Coronary artery (tissue), 2 donors: ENCODE results near the gene SLC35E1.

ENCODE experiments used
- DNase-seq: peaks from one replicate; pipeline ENCODE4 v3.0.0-alpha.2; 2017; ENCODE audit warnings: low spot score
- H3K27ac ChIP-seq, 2 donors: fragments of 200-600 bp; sonication (generic); one replicate each; pipeline ENCODE4 v1.5.1; 2016 to 2019
- H3K4me3 ChIP-seq: fragments of 200-600 bp; sonication (generic); 2 replicates; pipeline ENCODE4 v1.5.1; 2016; ENCODE audit warnings: mild to moderate bottlenecking, moderate library complexity
- TF ChIP-seq, protein P1 (sequence below): fragments of 200-600 bp; sonication (generic); IDR thresholded peaks from one replicate; pipeline ENCODE4 v1.5.1; 2019; ENCODE audit warnings: antibody characterized with exemption

SLC35E1 gene

DNA sequence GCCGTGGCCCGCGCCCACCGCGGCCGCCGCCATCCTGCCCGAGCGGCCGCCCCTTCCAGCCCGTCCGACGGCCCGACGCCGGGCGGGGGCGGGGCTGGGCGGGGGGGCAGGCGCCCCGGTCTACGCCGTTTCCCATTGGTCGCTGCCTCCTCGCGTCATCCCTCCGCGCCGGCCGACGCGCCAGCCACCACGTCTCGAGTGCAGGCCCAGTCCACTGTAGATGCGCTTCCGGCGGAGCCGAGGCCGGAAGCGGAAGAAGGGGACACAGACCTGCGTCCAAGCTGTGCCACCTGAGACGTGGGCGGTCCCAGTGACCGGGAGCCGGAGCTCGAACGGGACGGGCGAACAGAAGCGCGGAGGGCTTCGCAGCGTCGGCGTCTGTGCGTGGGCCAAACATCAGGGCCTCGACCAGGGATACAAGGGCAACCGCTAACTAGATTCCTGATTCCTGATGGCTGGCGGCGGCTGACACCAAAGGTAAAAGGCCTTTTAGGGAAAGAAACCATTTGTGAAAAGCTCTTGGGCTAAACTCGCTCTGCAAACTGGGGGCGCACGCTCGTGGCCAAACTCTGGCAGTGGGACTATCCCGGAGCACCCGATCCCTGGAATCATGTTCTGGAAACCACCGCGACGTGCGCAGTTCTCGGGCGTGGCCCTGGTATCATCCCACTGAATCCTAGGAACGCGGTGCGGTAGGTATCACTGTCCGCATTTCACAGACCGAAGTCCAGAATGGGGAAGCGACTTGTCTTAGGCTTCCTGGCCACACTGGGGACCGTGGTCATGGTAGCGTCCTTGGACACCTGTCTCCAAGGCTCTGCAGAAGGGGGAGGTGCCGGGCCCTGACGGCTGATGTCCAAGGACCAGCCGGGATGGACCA, at the start of gene SLC35E1:
TSS of gene SLC35E1 (minus strand) at position 84 of the 880 bp plus-strand sequence. CDS start at position 33, 51 bp downstream.
- peak; percentile 97 for DNase-seq

DNA sequence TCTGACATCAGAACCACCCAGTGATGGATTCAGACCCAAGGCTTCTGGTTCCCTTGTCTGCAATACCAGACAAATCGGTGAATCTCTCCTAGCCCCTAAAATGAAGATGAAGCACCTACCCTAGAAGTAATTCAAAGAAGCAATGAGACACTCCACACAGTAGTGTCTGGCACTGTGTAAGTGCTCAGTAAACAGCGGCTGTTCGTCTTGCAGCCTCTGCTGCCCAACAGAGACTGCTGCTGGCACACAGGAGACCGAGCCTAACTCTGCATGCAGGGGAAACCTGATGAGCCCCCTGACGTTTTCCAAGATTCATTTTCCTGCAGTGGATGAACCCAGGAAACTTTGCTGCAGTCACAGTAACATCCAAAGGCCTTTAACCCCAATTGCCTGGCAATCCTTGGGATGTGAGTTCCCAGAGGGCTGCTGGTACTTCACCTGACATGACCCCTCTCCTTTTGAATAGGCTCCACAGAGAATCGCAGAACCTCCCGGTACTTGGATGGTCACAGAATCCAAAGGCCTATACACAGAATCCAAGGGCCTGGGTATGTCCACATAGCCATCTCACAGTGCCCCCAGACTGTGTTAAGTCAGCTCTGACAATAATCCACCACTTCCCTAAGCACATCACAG, 49.1 kb upstream of the SLC35E1 start:
- TF ChIP-seq, protein P1, sequence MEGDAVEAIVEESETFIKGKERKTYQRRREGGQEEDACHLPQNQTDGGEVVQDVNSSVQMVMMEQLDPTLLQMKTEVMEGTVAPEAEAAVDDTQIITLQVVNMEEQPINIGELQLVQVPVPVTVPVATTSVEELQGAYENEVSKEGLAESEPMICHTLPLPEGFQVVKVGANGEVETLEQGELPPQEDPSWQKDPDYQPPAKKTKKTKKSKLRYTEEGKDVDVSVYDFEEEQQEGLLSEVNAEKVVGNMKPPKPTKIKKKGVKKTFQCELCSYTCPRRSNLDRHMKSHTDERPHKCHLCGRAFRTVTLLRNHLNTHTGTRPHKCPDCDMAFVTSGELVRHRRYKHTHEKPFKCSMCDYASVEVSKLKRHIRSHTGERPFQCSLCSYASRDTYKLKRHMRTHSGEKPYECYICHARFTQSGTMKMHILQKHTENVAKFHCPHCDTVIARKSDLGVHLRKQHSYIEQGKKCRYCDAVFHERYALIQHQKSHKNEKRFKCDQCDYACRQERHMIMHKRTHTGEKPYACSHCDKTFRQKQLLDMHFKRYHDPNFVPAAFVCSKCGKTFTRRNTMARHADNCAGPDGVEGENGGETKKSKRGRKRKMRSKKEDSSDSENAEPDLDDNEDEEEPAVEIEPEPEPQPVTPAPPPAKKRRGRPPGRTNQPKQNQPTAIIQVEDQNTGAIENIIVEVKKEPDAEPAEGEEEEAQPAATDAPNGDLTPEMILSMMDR: no peak
- Histone ChIP-seq H3K4me3 (no peak overlapping the region), H3K27ac (no peak overlapping the region)
- DNase-seq: no peak

More for the DNA sequence above, at the start of gene SLC35E1:
- Histone ChIP-seq H3K4me3 (peak within 1 kb of the TSS; percentile 81), H3K27ac (peak within 1 kb of the TSS; percentile 65 to 87)
- TF ChIP-seq, protein P1: no peak

DNA sequence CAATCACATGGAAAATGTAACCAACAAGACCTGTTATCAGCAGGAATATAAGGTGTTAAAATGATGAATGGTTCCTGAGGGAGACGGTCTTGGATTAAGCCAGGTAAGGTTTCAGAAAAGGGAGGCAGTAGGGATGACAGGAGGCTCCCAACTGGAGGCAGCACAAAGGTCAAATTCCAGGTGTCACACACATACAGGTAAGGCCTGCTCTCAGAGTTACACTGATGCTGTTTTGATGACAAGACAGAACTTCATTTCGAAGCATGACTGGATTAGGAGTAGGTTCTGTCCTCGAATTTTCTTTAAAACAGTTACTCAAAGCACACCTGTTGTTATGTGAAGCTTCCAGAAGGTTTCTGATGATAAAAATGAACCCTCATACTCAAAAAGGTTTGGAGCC, 48.4 kb upstream of the SLC35E1 start:
- no peak overlapping the region for H3K4me3 ChIP-seq
- no peak overlapping the region for H3K27ac ChIP-seq
- no peak for DNase-seq
- TF ChIP-seq, protein P1: no peak

DNA sequence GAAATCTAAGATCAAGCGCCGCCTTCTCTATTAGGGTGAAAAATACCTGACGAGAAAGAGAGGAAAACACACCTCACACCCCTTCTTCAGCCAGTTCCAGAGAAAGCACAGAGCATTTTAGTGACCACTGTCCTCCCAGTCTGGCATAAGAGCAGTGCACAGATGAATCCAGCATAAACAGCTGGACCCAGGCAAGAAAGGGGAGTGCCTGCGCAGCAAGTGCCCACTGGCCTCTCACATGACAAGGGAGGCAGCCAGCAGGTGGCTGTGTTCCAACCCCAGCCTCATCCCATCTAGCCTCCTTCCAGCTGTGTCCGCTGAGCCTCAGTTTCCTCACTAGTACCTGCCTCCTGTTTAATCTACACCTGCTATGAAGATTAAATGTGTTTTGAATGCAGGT, 47.8 kb upstream of the SLC35E1 start:
- DNase-seq: no peak
- no peak overlapping the region for H3K27ac ChIP-seq
- TF ChIP-seq, protein P1: no peak
- no peak overlapping the region for H3K4me3 ChIP-seq

DNA sequence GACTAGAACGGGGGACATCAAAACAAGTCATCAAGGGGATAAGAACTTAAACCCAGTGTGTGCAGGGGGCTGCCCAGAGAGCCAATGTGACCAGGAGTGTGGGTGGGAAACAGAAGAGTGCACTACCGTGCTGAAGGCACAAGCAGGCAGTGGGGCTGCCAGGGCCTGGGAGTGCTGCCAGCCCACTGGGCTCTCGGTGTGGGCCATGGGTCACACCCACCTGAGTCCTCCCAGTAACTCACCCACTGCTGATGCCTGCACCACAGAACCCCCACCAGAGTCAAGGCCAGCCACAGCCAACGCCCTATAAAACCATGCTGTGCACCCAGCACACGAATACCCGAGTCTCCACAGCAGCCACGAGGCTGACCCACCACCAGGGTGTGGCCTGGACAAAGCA, 47.2 kb upstream of the SLC35E1 start:
- no peak for DNase-seq
- no peak overlapping the region for H3K27ac ChIP-seq
- no peak overlapping the region for H3K4me3 ChIP-seq
- TF ChIP-seq, protein P1: no peak

DNA sequence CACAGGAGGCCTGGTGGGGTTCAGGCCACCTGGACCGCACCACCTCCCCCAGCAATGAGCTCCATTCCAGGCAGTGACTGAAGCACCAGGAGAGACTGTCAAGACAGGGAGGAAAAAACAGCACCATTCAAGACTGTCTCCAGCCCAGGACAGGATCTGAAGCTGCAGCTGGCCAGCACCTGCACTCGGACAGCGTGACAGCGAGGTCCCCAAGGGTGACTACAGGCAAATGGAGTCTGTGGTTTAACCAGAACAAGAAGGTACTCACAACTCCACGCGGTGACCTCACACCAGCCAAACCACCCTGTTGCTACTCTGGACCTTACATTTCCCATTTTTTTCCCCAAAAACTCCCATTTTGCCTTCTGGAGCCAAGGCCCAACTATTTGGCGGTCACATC, 46.0 kb upstream of the SLC35E1 start:
- Histone ChIP-seq H3K4me3 (no peak overlapping the region), H3K27ac (no peak overlapping the region)
- TF ChIP-seq, protein P1: no peak
- DNase-seq: no peak

DNA sequence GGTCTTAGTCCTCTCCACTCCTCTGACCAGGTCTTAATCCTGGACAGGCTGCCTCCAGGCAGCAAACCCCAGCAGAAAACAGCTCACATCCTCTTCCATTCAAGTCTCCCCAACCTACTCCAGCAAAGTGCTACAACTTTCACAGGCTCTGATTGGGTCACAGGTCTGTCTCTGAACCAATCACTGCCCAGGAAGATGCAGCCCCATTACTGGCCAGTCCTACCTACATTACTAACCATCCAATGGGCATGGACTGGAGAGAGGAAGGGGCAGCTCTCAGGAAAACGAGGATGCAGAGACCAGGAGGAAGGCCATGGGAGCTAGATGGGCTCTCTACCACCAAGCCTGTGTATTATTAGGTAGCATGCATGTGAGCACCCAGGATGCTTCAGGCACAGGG, 43.6 kb upstream of the SLC35E1 start:
- H3K4me3 ChIP-seq: no peak overlapping the region
- no peak overlapping the region for H3K27ac ChIP-seq
- TF ChIP-seq, protein P1: no peak
- DNase-seq: no peak
